Fibroblast of villous mesenchyme (primary cell): ENCODE measurements around the gene ANXA6. TPM values are rescaled to one million over a fixed set of nuclear protein-coding genes. Genes with fewer than 3 reads are reported as not detected.

ENCODE experiments used
- DNase-seq: peaks from one replicate; pipeline ENCODE4 v3.0.0-alpha.2; 2010; ENCODE audit warnings: low read depth
- H3K4me3 ChIP-seq: 2 replicates; pipeline ENCODE4 v1.5.1; 2011; ENCODE audit warnings: low read depth, mild to moderate bottlenecking, low read length
- CTCF ChIP-seq: IDR thresholded peaks from 2 replicates; pipeline ENCODE4 v1.5.1; 2012; ENCODE audit warnings: low read depth, mild to moderate bottlenecking, low read length; ENCODE audit not compliant: insufficient read depth
- total RNA-seq: library from RNA; depleted of rRNA; stranded (reverse); fragments of >200 nt; gene quantifications from 2 replicates; pipeline ENCODE4 v1.2.3, GENCODE V29; 2012

ANXA6 gene
- total RNA-seq, 1 donor: 537 TPM

- no peak overlapping the region for H3K4me3 ChIP-seq
- TF ChIP-seq CTCF: no peak
- DNase-seq: no peak
Observed at GRCh38 chr5:151110992-151111391, 46.6 kb downstream of the ANXA6 start.

- TF ChIP-seq CTCF: no peak
- no peak for DNase-seq
- no peak overlapping the region for H3K4me3 ChIP-seq
Observed at GRCh38 chr5:151110122-151110681, 47.4 kb downstream of the ANXA6 start.

- DNase-seq: no peak
Observed at GRCh38 chr5:151108566-151108965, 49.0 kb downstream of the ANXA6 start.

GRCh38 chr5:151107738-151108520 lies 49.6 kb downstream of the ANXA6 start:
- peak; percentile 51 for DNase-seq
- H3K4me3 ChIP-seq: no peak overlapping the region
- no peak for TF ChIP-seq CTCF

More at GRCh38 chr5:151108566-151108965, 49.0 kb downstream of the ANXA6 start:
- TF ChIP-seq CTCF: no peak
- no peak overlapping the region for H3K4me3 ChIP-seq

GRCh38 chr5:151107084-151107483 lies 50.5 kb downstream of the ANXA6 start:
- H3K4me3 ChIP-seq: no peak overlapping the region
- TF ChIP-seq CTCF: no peak

GRCh38 chr5:151106509-151106908 lies 51.1 kb downstream of the ANXA6 start:
- TF ChIP-seq CTCF: no peak
- no peak for DNase-seq

More at GRCh38 chr5:151107084-151107483, 50.5 kb downstream of the ANXA6 start:
- DNase-seq: no peak

GRCh38 chr5:151106043-151106442 lies 51.5 kb downstream of the ANXA6 start:
- no peak for DNase-seq
- no peak overlapping the region for H3K4me3 ChIP-seq
- TF ChIP-seq CTCF: no peak

More at GRCh38 chr5:151106509-151106908, 51.1 kb downstream of the ANXA6 start:
- no peak overlapping the region for H3K4me3 ChIP-seq
